ENCODE data around the gene TRAPPC2.

TRAPPC2 gene

GRCh38 chrX:13662355-13662791 lies 72.0 kb downstream of the TRAPPC2 start:
- Histone ChIP-seq H3K27me3 (ENCODE audit: control insufficient read depth in 2 of 2, insufficient read depth in 2 of 2, low read length in 2 of 2) (peaks cover 0 to 17% of the 10 kb centered on the region in 2 donors), H3K27ac (ENCODE audit: low read depth in 2 of 2, low read length in 2 of 2) (peak overlapping the region; percentile 56 to 64), H3K9ac (ENCODE audit: low read depth in 1 of 2, low read length in 2 of 2) (no peak overlapping the region), H3K9me3 (ENCODE audit: control insufficient read depth in 2 of 2, low read length in 2 of 2) (no peaks in the 10 kb centered on the region), H3K36me3 (ENCODE audit: control insufficient read depth in 2 of 2, insufficient read depth in 2 of 2, low read length in 2 of 2) (no peaks in the 10 kb centered on the region), H3K4me1 (ENCODE audit: control insufficient read depth in 2 of 2, insufficient read depth in 2 of 2, low read length in 2 of 2) (peaks cover 4 to 6% of the 10 kb centered on the region in 2 donors), H3K4me3 (ENCODE audit: low read length in 2 of 2) (peak overlapping the region in 1 of 2 donors; percentile 39)
